MCF 10A (cell line): ENCODE measurements around the gene OTUD4. TPM values are rescaled to one million over a fixed set of nuclear protein-coding genes. Genes with fewer than 3 reads are reported as not detected.
"Not testable (repeated sequence)": the region's sequence is repeated elsewhere in the genome, so short reads cannot be mapped to it uniquely, and the experiment has no call there.

Experiments
- BruUV-seq: library from RNA; stranded (reverse); fragments of 400-500 nt; replicated peaks from 2 replicates; lab custom pipeline; 2021; lab: Mats Ljungman, UMichigan
- CTCF ChIA-PET: fragments of 300-600 bp; sonication (Branson Sonifier 250); formaldehyde crosslinking; extraction: SDS; loops from one replicate; lab custom pipeline; 2021; ENCODE audit warnings: antibody characterized with exemption, inconsistent platforms; lab: Yijun Ruan, JAX
- POLR2A ChIA-PET: fragments of 300-600, 350-650 bp; sonication (Branson Sonifier 250); formaldehyde crosslinking; extraction: SDS; loops from one replicate; lab custom pipeline; 2020; ENCODE audit warnings: antibody characterized with exemption, inconsistent platforms; lab: Yijun Ruan, JAX
- DNase-seq: peaks from one replicate; pipeline ENCODE4 v3.0.0-alpha.2; 2018; ENCODE audit not compliant: unreplicated experiment
- H3K27ac Mint-ChIP-seq: one replicate; pipeline ENCODE4 v1.8.0; 2022; ENCODE audit warnings: mild to moderate bottlenecking, low read depth, mixed read lengths; ENCODE audit not compliant: unreplicated experiment
- H3K27me3 Mint-ChIP-seq: one replicate; pipeline ENCODE4 v1.8.0; 2022; ENCODE audit warnings: mixed read lengths; ENCODE audit not compliant: insufficient read depth, unreplicated experiment
- H3K36me3 Mint-ChIP-seq: one replicate; pipeline ENCODE4 v1.8.0; 2022; ENCODE audit warnings: mild to moderate bottlenecking, moderate library complexity, mixed read lengths; ENCODE audit not compliant: insufficient read depth, unreplicated experiment
- H3K4me1 Mint-ChIP-seq: one replicate; pipeline ENCODE4 v1.8.0; 2022; ENCODE audit warnings: mixed read lengths; ENCODE audit not compliant: insufficient read depth, unreplicated experiment
- H3K4me3 Mint-ChIP-seq: one replicate; pipeline ENCODE4 v1.8.0; 2022; ENCODE audit warnings: mild to moderate bottlenecking, moderate library complexity, mixed read lengths; ENCODE audit not compliant: unreplicated experiment
- H3K9me3 Mint-ChIP-seq: one replicate; pipeline ENCODE4 v1.8.0; 2022; ENCODE audit warnings: mixed read lengths; ENCODE audit not compliant: unreplicated experiment
- CTCF ChIP-seq: fragments of 200-600 bp; IDR thresholded peaks from one replicate; pipeline ENCODE4 v1.8.0; 2022; ENCODE audit warnings: antibody characterized with exemption, mild to moderate bottlenecking; ENCODE audit not compliant: unreplicated experiment
- intact Hi-C: fragments of 100-400 bp; cut with micrococcal nuclease; formaldehyde crosslinking; loops from 2 replicates; pipeline ENCODE4 v1.14.1; 2022
- total RNA-seq: library from RNA; stranded (reverse); gene quantifications from 2 replicates; pipeline ENCODE4 v1.2.3, GENCODE V29; 2022

OTUD4 gene
- total RNA-seq, 1 experiment from 2014 or later = 68.0 TPM

GRCh38 chr4:145183581-145183980 lies 3.2 kb upstream of the OTUD4 start:
- Mint-ChIP-seq H3K4me1 (peaks cover 9% of the 10 kb centered on the region), H3K27ac (no peak overlapping the region), H3K27me3 (no peaks in the 10 kb centered on the region), H3K36me3 (no peaks in the 10 kb centered on the region), H3K9me3 (no peaks in the 10 kb centered on the region), H3K4me3 (no peak overlapping the region)
- no TSS peak for BruUV-seq
- DNase-seq = no peak
- intact Hi-C loops = no loop called here
- no peak for TF ChIP-seq CTCF
- ChIA-PET CTCF (interaction anchor here (0.7 kb wide), 2 partner anchors 188 to 991 kb away, joined by 3 to 4 read pairs; no protein-coding TSS in a partner anchor), POLR2A (interaction anchor here (1.1 kb wide), 1 partner anchor 435 kb away, joined by 3 read pairs; no protein-coding TSS in a partner anchor)

- Mint-ChIP-seq H3K27ac (no peak overlapping the region), H3K4me3 (no peak overlapping the region), H3K27me3 (no peaks in the 10 kb centered on the region), H3K4me1 (peaks cover 9% of the 10 kb centered on the region), H3K36me3 (no peaks in the 10 kb centered on the region), H3K9me3 (no peaks in the 10 kb centered on the region)
- no peak for DNase-seq
- ChIA-PET CTCF (interaction anchor here (0.7 kb wide), 1 partner anchor 991 kb away, joined by 3 read pairs; no protein-coding TSS in a partner anchor), POLR2A (interaction anchor here (0.6 kb wide), 1 partner anchor 22 kb away, joined by 3 read pairs; no protein-coding TSS in a partner anchor)
- no TSS peak for BruUV-seq
- intact Hi-C loops = no loop called here
- no peak for TF ChIP-seq CTCF
Measured at GRCh38 chr4:145183023-145183422, 2.6 kb upstream of the OTUD4 start.

- no peak for DNase-seq
- TF ChIP-seq CTCF = no peak
- POLR2A ChIA-PET = interaction anchor here (0.6 kb wide), 1 partner anchor 23 kb away, joined by 3 read pairs; no protein-coding TSS in a partner anchor
- H3K27ac Mint-ChIP-seq = no peak overlapping the region
- intact Hi-C loops = no loop called here
- H3K36me3 Mint-ChIP-seq = no peaks in the 10 kb centered on the region
- peaks cover 9% of the 10 kb centered on the region for H3K4me1 Mint-ChIP-seq
- H3K4me3 Mint-ChIP-seq = no peak overlapping the region
- BruUV-seq = no TSS peak
- H3K9me3 Mint-ChIP-seq = no peaks in the 10 kb centered on the region
- H3K27me3 Mint-ChIP-seq = no peaks in the 10 kb centered on the region
- CTCF ChIA-PET = interaction anchor here (0.6 to 1.1 kb wide), 2 partner anchors 11 to 364 kb away, joined by 3 to 4 read pairs; no protein-coding TSS in a partner anchor
Measured at GRCh38 chr4:145182222-145182621, 1.8 kb upstream of the OTUD4 start.

- Mint-ChIP-seq H3K9me3 (no peaks in the 10 kb centered on the region), H3K27me3 (no peaks in the 10 kb centered on the region), H3K4me1 (peaks cover 9% of the 10 kb centered on the region), H3K36me3 (no peaks in the 10 kb centered on the region), H3K27ac (peak overlapping the region; percentile 76), H3K4me3 (peak overlapping the region; percentile 73)
- ChIA-PET CTCF (interaction anchor here (0.5 to 1.1 kb wide), 5 partner anchors 12 to 431 kb away, joined by 3 to 5 read pairs (median 4); no protein-coding TSS in a partner anchor), POLR2A (interaction anchor here (0.6 to 5.9 kb wide), 18 partner anchors 9 to 701 kb away, joined by 3 to 63 read pairs (median 4); partner anchors contain the start of genes ABCE1, ANAPC10 and MMAA)
- no peak for DNase-seq
- TF ChIP-seq CTCF = no peak
- TSS peak; percentile 60 for BruUV-seq
- intact Hi-C loops = no loop called here
Measured at GRCh38 chr4:145181091-145181501, 707 bp upstream of the OTUD4 start.

- BruUV-seq, DNase-seq, intact Hi-C loops, H3K36me3 Mint-ChIP-seq, CTCF ChIA-PET, H3K9me3 Mint-ChIP-seq, H3K27me3 Mint-ChIP-seq: not testable (repeated sequence)
- Mint-ChIP-seq H3K4me3 (peak overlapping the region; percentile 73), H3K4me1 (peaks cover 12% of the 10 kb centered on the region), H3K27ac (peak overlapping the region; percentile 85)
- POLR2A ChIA-PET = interaction anchor here (0.7 to 5.9 kb wide), 8 partner anchors 10 to 555 kb away, joined by 3 to 63 read pairs (median 4); partner anchors contain the start of genes ABCE1 and ANAPC10
Measured at GRCh38 chr4:145179861-145180297, 510 bp downstream of the OTUD4 start.
